Sigmoid colon (tissue), 7 donors: Measurements from ENCODE around the gene OR52I2. TPM values are rescaled to one million over a fixed set of nuclear protein-coding genes. Genes with fewer than 3 reads are reported as not detected.

Experiments
- DNase-seq: peaks from one replicate; pipeline ENCODE4 v3.0.0-alpha.2; 2019
- H3K27ac ChIP-seq, 4 donors: fragments of 200-600 bp; sonication (generic); one replicate each; pipeline ENCODE4 v1.5.1; 2016 to 2019; ENCODE audit warnings: mild to moderate bottlenecking in 1 of 4
- H3K27me3 ChIP-seq, 3 donors: fragments of 200-600 bp; sonication (generic); one replicate each; pipeline ENCODE4 v1.5.1; 2019; ENCODE audit warnings: mild to moderate bottlenecking in 1 of 3
- H3K36me3 ChIP-seq, 4 donors: fragments of 200-600 bp; sonication (generic); one replicate each; pipeline ENCODE4 v1.5.1; 2016 to 2019
- H3K4me1 ChIP-seq, 4 donors: fragments of 200-600 bp; sonication (generic); one replicate each; pipeline ENCODE4 v1.5.1; 2017 to 2019
- H3K4me3 ChIP-seq, 4 donors: fragments of 200-600 bp; sonication (generic); one replicate each; pipeline ENCODE4 v1.5.1; 2017 to 2019; ENCODE audit warnings: mild to moderate bottlenecking in 2 of 4, moderate library complexity in 1 of 4
- H3K9me3 ChIP-seq, 4 donors: fragments of 200-600 bp in 3 of 4; sonication (generic) in 3 of 4; one replicate each; pipeline versions ENCODE4 v1.5.1 to v1.6.1; 2013 to 2019
- CTCF ChIP-seq, 4 experiments: fragments of 450-650 bp in 3 of 4; fragments of 200-600 bp in 1 of 4; IDR thresholded peaks; one replicate each; pipeline ENCODE4 v1.5.1; 2016 to 2019; ENCODE audit warnings: antibody characterized with exemption in 4 of 4, mild to moderate bottlenecking in 3 of 4, moderate library complexity in 2 of 4
- EP300 ChIP-seq, 4 donors: sonication (generic); formaldehyde crosslinking; IDR thresholded peaks; one replicate each; pipeline ENCODE4 v1.6.1; 2017; ENCODE audit warnings: antibody characterized with exemption in 4 of 4
- POLR2A ChIP-seq, 2 donors: fragments of 450-650 bp; IDR thresholded peaks; one replicate each; pipeline ENCODE4 v1.6.1; 2016; ENCODE audit warnings: antibody characterized with exemption in 2 of 2, mild to moderate bottlenecking in 2 of 2, moderate library complexity in 2 of 2
- POLR2AphosphoS5 ChIP-seq, 4 donors: sonication (generic); formaldehyde crosslinking; IDR thresholded peaks; one replicate each; pipeline ENCODE4 v1.6.1; 2017; ENCODE audit warnings: antibody characterized with exemption in 4 of 4
- WGBS, 2 donors: extraction: QIAGEN DNeasy Blood & Tissue Kit; methylation state at CpG; one replicate each; pipeline ENCODE4 v1.1.7; 2013; 5-methylcytosine and 5-hydroxymethylcytosine counted together
- intact Hi-C: fragments of 100-400 bp; cut with DNase I; formaldehyde crosslinking; loops from one replicate; pipeline ENCODE4 v1.15.1; 2023
- polyA plus RNA-seq, 3 donors: library from polyadenylated mRNA; stranded (reverse); fragments of 200-250 nt; gene quantifications; one replicate each; pipeline ENCODE4 v1.2.3, GENCODE V29; 2013
- total RNA-seq, 4 donors: library from RNA; depleted of rRNA; stranded (reverse); fragments of >200 nt; gene quantifications; one replicate each; pipeline ENCODE4 v1.1.0, GENCODE V29; 2016
- donor health status: healthy with polysubstance abuse.
- donor health status: Bipolar disorder and iron deficiency.
- donor health status: healthy.

The OR52I2 gene
- total and polyA plus RNA-seq, 7 donors, result not detected

- WGBS, 2 donors, result 64 to 84% methylated on average over 3 of the region's 3 CpGs
- no peak overlapping the region for H3K27ac ChIP-seq
- intact Hi-C loops, result no loop called here
These were observed 16.2 kb upstream of the OR52I2 start for GRCh38 chr11:4565371-4565770.

GRCh38 chr11:4569075-4569474 is 12.5 kb upstream of the OR52I2 start:
- TF ChIP-seq EP300 (IDR thresholded peaks at IDR 0.05) (no peak), POLR2A (IDR thresholded peaks at IDR 0.05) (no peak), POLR2AphosphoS5 (IDR thresholded peaks at IDR 0.05) (no peak), CTCF (IDR thresholded peaks at IDR 0.05) (no peak)
- H3K36me3 ChIP-seq, result no peaks in the 10 kb centered on the region
- no peak overlapping the region for H3K27ac ChIP-seq
- DNase-seq, result no peak
- no peaks in the 10 kb centered on the region for H3K9me3 ChIP-seq
- no peaks in the 10 kb centered on the region for H3K27me3 ChIP-seq
- H3K4me1 ChIP-seq, result no peaks in the 10 kb centered on the region
- H3K4me3 ChIP-seq, result no peak overlapping the region
- 90 to 93% methylated on average over 18 of the region's 18 CpGs for WGBS, 2 donors
- intact Hi-C loops, result no loop called here

More at GRCh38 chr11:4565371-4565770, 16.2 kb upstream of the OR52I2 start:
- Histone ChIP-seq H3K4me1 (no peaks in the 10 kb centered on the region), H3K4me3 (no peak overlapping the region), H3K27me3 (no peaks in the 10 kb centered on the region), H3K9me3 (peaks cover 0 to 3% (median 0%) of the 10 kb centered on the region in 4 donors), H3K36me3 (no peaks in the 10 kb centered on the region)
- DNase-seq, result no peak
- TF ChIP-seq CTCF (IDR thresholded peaks at IDR 0.05) (no peak), EP300 (IDR thresholded peaks at IDR 0.05) (no peak), POLR2AphosphoS5 (IDR thresholded peaks at IDR 0.05) (no peak), POLR2A (IDR thresholded peaks at IDR 0.05) (no peak)

GRCh38 chr11:4576880-4577279 is 4.7 kb upstream of the OR52I2 start:
- TF ChIP-seq EP300 (IDR thresholded peaks at IDR 0.05), result no peak
- TF ChIP-seq POLR2A (IDR thresholded peaks at IDR 0.05), result no peak
- TF ChIP-seq POLR2AphosphoS5 (IDR thresholded peaks at IDR 0.05), result no peak
- no peak for TF ChIP-seq CTCF (IDR thresholded peaks at IDR 0.05)
- Histone ChIP-seq H3K4me1 (no peaks in the 10 kb centered on the region), H3K9me3 (no peaks in the 10 kb centered on the region), H3K36me3 (no peaks in the 10 kb centered on the region), H3K4me3 (no peak overlapping the region), H3K27me3 (no peaks in the 10 kb centered on the region), H3K27ac (no peak overlapping the region)
- WGBS, 2 donors, result 69 to 75% methylated on average over 3 of the region's 3 CpGs
- intact Hi-C loops, result no loop called here
- no peak for DNase-seq

GRCh38 chr11:4577761-4578160 is 3.8 kb upstream of the OR52I2 start:
- H3K27me3 ChIP-seq, result no peaks in the 10 kb centered on the region
- 36 to 61% methylated on average over 2 of the region's 2 CpGs for WGBS, 2 donors
- DNase-seq, result no peak
- H3K27ac ChIP-seq, result no peak overlapping the region
- intact Hi-C loops, result no loop called here
- no peak for TF ChIP-seq POLR2AphosphoS5 (IDR thresholded peaks at IDR 0.05)
- H3K4me1 ChIP-seq, result no peaks in the 10 kb centered on the region
- no peaks in the 10 kb centered on the region for H3K36me3 ChIP-seq
- no peak overlapping the region for H3K4me3 ChIP-seq
- H3K9me3 ChIP-seq, result no peaks in the 10 kb centered on the region

- no peak for TF ChIP-seq POLR2AphosphoS5 (IDR thresholded peaks at IDR 0.05)
- TF ChIP-seq POLR2A (IDR thresholded peaks at IDR 0.05), result no peak
- no peak for TF ChIP-seq EP300 (IDR thresholded peaks at IDR 0.05)
- no peak for TF ChIP-seq CTCF (IDR thresholded peaks at IDR 0.05)
- no peaks in the 10 kb centered on the region for H3K27me3 ChIP-seq
- H3K27ac ChIP-seq, result no peak overlapping the region
- intact Hi-C loops, result no loop called here
- H3K36me3 ChIP-seq, result no peaks in the 10 kb centered on the region
- no peak overlapping the region for H3K4me3 ChIP-seq
- 88 to 95% methylated on average over 6 of the region's 6 CpGs for WGBS, 2 donors
- H3K9me3 ChIP-seq, result no peaks in the 10 kb centered on the region
- no peaks in the 10 kb centered on the region for H3K4me1 ChIP-seq
- no peak for DNase-seq
These were observed 2.9 kb upstream of the OR52I2 start for GRCh38 chr11:4578624-4579023.
